AG04449 (cell line): ENCODE measurements around the gene ZBTB7C.

Source experiments
- CTCF ChIA-PET: fragments of 350-600 bp; formaldehyde crosslinking; extraction: SDS; loops from one replicate; lab custom pipeline; 2021; ENCODE audit warnings: antibody characterized with exemption; lab: Yijun Ruan, JAX
- POLR2A ChIA-PET: fragments of 400-600, 350-600 bp; formaldehyde crosslinking; extraction: SDS; loops from one replicate; lab custom pipeline; 2020; ENCODE audit warnings: antibody characterized with exemption, inconsistent platforms; lab: Yijun Ruan, JAX
- DNase-seq: peaks from one replicate; pipeline ENCODE4 v3.0.0-alpha.2; 2010; ENCODE audit warnings: low read depth, low spot score
- H3K4me3 ChIP-seq: 2 replicates; pipeline ENCODE4 v1.5.1; 2011; ENCODE audit warnings: low read depth, mild to moderate bottlenecking, control low read depth, low read length
- CTCF ChIP-seq: IDR thresholded peaks from one replicate; pipeline ENCODE4 v1.5.1; 2011; ENCODE audit warnings: mild to moderate bottlenecking, moderate library complexity, low read length, control low read depth, inconsistent platforms; ENCODE audit not compliant: insufficient read depth; ENCODE audit errors: missing control alignments

The ZBTB7C gene

DNA sequence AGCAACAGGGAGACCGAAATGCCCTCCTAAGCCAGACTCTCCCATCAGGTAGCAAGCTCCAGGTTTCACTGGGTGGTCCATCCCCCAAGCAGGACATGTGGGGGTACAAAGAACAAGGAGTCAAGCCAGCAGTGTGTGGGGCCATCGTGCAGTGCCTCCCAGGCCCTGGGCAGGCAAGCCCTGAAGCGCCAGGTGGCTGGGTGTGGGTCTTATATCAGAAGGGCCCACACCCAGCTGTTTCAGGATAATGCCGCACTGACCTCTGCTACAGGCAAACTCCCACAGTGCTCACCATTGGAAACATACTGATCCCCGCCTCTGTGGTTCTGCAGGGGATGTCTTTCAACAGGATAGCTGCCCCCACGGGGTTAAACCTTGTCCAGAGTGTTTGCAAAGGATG, 304.5 kb downstream of the ZBTB7C start:
- ChIA-PET CTCF (no interaction called here), POLR2A (no interaction called here)
- no peak for TF ChIP-seq CTCF
- DNase-seq: no peak
- H3K4me3 ChIP-seq: no peak overlapping the region

GRCh38 chr18:48100651-48101165, 308.5 kb downstream of the ZBTB7C start:
- TF ChIP-seq CTCF: no peak
- DNase-seq: no peak
- CTCF ChIA-PET: no interaction called here
- POLR2A ChIA-PET: no interaction called here
- H3K4me3 ChIP-seq: no peak overlapping the region

DNA sequence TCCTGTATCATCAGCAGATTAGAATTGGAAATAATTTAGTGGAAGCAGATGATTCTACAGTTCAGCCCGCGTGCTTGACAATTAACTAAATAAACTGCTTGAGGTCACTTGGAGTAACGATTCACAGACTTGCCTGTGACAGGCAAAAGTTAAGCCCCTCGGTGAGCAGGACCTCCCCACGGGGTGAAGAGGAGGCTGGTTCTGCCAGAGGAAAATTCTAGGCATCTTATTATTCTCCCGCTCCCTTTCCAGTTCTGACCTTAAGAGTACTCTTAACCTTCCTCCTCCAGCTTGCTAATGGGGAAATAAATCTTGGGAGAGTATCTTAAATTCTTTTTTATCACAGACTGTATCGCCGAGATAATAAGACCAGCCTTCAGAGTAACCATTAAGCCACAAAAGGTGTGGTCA, 309.0 kb downstream of the ZBTB7C start:
- ChIA-PET POLR2A (no interaction called here), CTCF (no interaction called here)
- no peak overlapping the region for H3K4me3 ChIP-seq
- no peak for DNase-seq
- TF ChIP-seq CTCF: no peak

DNA sequence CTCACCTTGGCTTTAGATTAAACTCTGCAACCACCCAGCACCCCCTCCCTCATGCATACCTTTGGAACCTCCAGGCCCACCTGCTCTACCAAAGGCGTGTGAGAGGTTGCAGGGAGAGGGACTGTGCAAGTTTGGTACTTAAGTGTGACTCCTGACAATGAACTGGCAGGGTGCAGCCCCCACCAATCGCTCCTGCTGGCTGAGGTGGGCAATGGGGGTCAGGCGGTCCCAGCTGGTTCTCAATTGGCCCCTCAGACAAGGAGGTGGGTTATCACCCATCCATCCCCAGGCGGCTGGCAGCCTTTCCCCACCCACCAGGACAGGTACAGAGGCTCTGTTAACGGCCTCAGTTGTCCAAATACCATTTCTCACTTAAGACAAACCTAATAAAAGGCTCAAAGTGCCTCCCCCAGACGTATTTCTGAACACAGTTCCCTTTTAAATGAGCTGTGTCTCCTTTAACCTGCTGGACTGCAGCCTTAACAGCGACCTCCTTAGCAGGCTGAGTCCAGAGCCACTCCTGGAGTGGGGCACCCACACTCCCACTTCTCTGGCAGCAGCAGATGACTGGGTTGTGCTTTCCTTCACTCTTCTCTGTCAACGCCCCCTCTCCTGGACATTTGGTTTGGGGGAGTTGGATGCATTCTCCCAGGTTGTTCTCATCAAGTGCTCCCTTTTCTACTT, 309.6 kb downstream of the ZBTB7C start:
- no peak for TF ChIP-seq CTCF
- CTCF ChIA-PET: no interaction called here

GRCh38 chr18:48098538-48098937, 310.6 kb downstream of the ZBTB7C start:
- no peak for DNase-seq
- no peak overlapping the region for H3K4me3 ChIP-seq
- POLR2A ChIA-PET: no interaction called here
- TF ChIP-seq CTCF: no peak
- CTCF ChIA-PET: no interaction called here

More for the DNA sequence above, 309.6 kb downstream of the ZBTB7C start:
- POLR2A ChIA-PET: no interaction called here
- no peak overlapping the region for H3K4me3 ChIP-seq
- no peak for DNase-seq

GRCh38 chr18:48098007-48098406, 311.2 kb downstream of the ZBTB7C start:
- no peak for TF ChIP-seq CTCF
- no peak for DNase-seq
- CTCF ChIA-PET: no interaction called here

More at GRCh38 chr18:48098007-48098406, 311.2 kb downstream of the ZBTB7C start:
- POLR2A ChIA-PET: no interaction called here
- no peak overlapping the region for H3K4me3 ChIP-seq
